Measurements from ENCODE around the gene TPRN.

Gene TPRN

GRCh38 chr9:137234758-137235423 lies 34.4 kb upstream of the TPRN start:
- Histone ChIP-seq H3K9ac (ENCODE audit: low read length in 2 of 2) (no peak overlapping the region), H3K27ac (ENCODE audit: low read length) (no peak overlapping the region), H3K4me1 (ENCODE audit: control insufficient read depth, insufficient read depth, low read length) (peaks cover 28% of the 10 kb centered on the region), H3K9me3 (ENCODE audit: control insufficient read depth in 2 of 2, low read length in 2 of 2) (no peaks in the 10 kb centered on the region), H3K4me3 (ENCODE audit: low read length in 2 of 2) (no peak overlapping the region), H3K36me3 (ENCODE audit: control insufficient read depth in 2 of 2, insufficient read depth in 2 of 2, low read length in 2 of 2) (no peaks in the 10 kb centered on the region), H3K27me3 (ENCODE audit: control insufficient read depth in 1 of 2, insufficient read depth in 2 of 2, low read length in 2 of 2) (peaks cover 31 to 36% of the 10 kb centered on the region in 2 donors)

GRCh38 chr9:137234055-137234697 lies 33.6 kb upstream of the TPRN start:
- peaks cover 36 to 44% of the 10 kb centered on the region in 2 donors for H3K27me3 ChIP-seq (ENCODE audit: control insufficient read depth in 1 of 2, insufficient read depth in 2 of 2, low read length in 2 of 2)
- H3K27ac ChIP-seq (ENCODE audit: low read length): no peak overlapping the region
- H3K4me3 ChIP-seq (ENCODE audit: low read length in 2 of 2): no peak overlapping the region
- H3K9me3 ChIP-seq (ENCODE audit: control insufficient read depth in 2 of 2, low read length in 2 of 2): no peaks in the 10 kb centered on the region
- no peaks in the 10 kb centered on the region for H3K36me3 ChIP-seq (ENCODE audit: control insufficient read depth in 2 of 2, insufficient read depth in 2 of 2, low read length in 2 of 2)
- H3K4me1 ChIP-seq (ENCODE audit: control insufficient read depth, insufficient read depth, low read length): peaks cover 28% of the 10 kb centered on the region
- H3K9ac ChIP-seq (ENCODE audit: low read length in 2 of 2): no peak overlapping the region

GRCh38 chr9:137233143-137233980 lies 32.8 kb upstream of the TPRN start:
- Histone ChIP-seq H3K4me3 (ENCODE audit: low read length in 2 of 2) (no peak overlapping the region), H3K4me1 (ENCODE audit: control insufficient read depth, insufficient read depth, low read length) (peaks cover 21% of the 10 kb centered on the region), H3K9ac (ENCODE audit: low read length in 2 of 2) (no peak overlapping the region), H3K36me3 (ENCODE audit: control insufficient read depth in 2 of 2, insufficient read depth in 2 of 2, low read length in 2 of 2) (no peaks in the 10 kb centered on the region), H3K27me3 (ENCODE audit: control insufficient read depth in 1 of 2, insufficient read depth in 2 of 2, low read length in 2 of 2) (peaks cover 43 to 52% of the 10 kb centered on the region in 2 donors), H3K9me3 (ENCODE audit: control insufficient read depth in 2 of 2, low read length in 2 of 2) (no peaks in the 10 kb centered on the region), H3K27ac (ENCODE audit: low read length) (no peak overlapping the region)

GRCh38 chr9:137232510-137232909 lies 32.0 kb upstream of the TPRN start:
- peaks cover 44 to 55% of the 10 kb centered on the region in 2 donors for H3K27me3 ChIP-seq (ENCODE audit: control insufficient read depth in 1 of 2, insufficient read depth in 2 of 2, low read length in 2 of 2)
- H3K27ac ChIP-seq (ENCODE audit: low read length): no peak overlapping the region
- no peak overlapping the region for H3K4me3 ChIP-seq (ENCODE audit: low read length in 2 of 2)
- H3K9me3 ChIP-seq (ENCODE audit: control insufficient read depth in 2 of 2, low read length in 2 of 2): no peaks in the 10 kb centered on the region
- H3K9ac ChIP-seq (ENCODE audit: low read length in 2 of 2): no peak overlapping the region
- H3K36me3 ChIP-seq (ENCODE audit: control insufficient read depth in 2 of 2, insufficient read depth in 2 of 2, low read length in 2 of 2): no peaks in the 10 kb centered on the region
- H3K4me1 ChIP-seq (ENCODE audit: control insufficient read depth, insufficient read depth, low read length): peaks cover 21% of the 10 kb centered on the region

- Histone ChIP-seq H3K27ac (ENCODE audit: low read length) (no peak overlapping the region), H3K9me3 (ENCODE audit: control insufficient read depth in 2 of 2, low read length in 2 of 2) (no peaks in the 10 kb centered on the region), H3K4me1 (ENCODE audit: control insufficient read depth, insufficient read depth, low read length) (peaks cover 19% of the 10 kb centered on the region), H3K36me3 (ENCODE audit: control insufficient read depth in 2 of 2, insufficient read depth in 2 of 2, low read length in 2 of 2) (no peaks in the 10 kb centered on the region), H3K4me3 (ENCODE audit: low read length in 2 of 2) (no peak overlapping the region), H3K27me3 (ENCODE audit: control insufficient read depth in 1 of 2, insufficient read depth in 2 of 2, low read length in 2 of 2) (peaks cover 48 to 57% of the 10 kb centered on the region in 2 donors), H3K9ac (ENCODE audit: low read length in 2 of 2) (no peak overlapping the region)
Observed at GRCh38 chr9:137232101-137232500, 31.6 kb upstream of the TPRN start.

- no peak overlapping the region for H3K4me3 ChIP-seq (ENCODE audit: low read length in 2 of 2)
- H3K36me3 ChIP-seq (ENCODE audit: control insufficient read depth in 2 of 2, insufficient read depth in 2 of 2, low read length in 2 of 2): no peaks in the 10 kb centered on the region
- peaks cover 50 to 57% of the 10 kb centered on the region in 2 donors for H3K27me3 ChIP-seq (ENCODE audit: control insufficient read depth in 1 of 2, insufficient read depth in 2 of 2, low read length in 2 of 2)
- H3K27ac ChIP-seq (ENCODE audit: low read length): no peak overlapping the region
- no peak overlapping the region for H3K9ac ChIP-seq (ENCODE audit: low read length in 2 of 2)
- no peaks in the 10 kb centered on the region for H3K9me3 ChIP-seq (ENCODE audit: control insufficient read depth in 2 of 2, low read length in 2 of 2)
- H3K4me1 ChIP-seq (ENCODE audit: control insufficient read depth, insufficient read depth, low read length): peaks cover 13% of the 10 kb centered on the region
Observed at GRCh38 chr9:137231372-137232039, 31.0 kb upstream of the TPRN start.

- Histone ChIP-seq H3K27me3 (ENCODE audit: control insufficient read depth in 1 of 2, insufficient read depth in 2 of 2, low read length in 2 of 2) (peaks cover 50 to 57% of the 10 kb centered on the region in 2 donors), H3K27ac (ENCODE audit: low read length) (no peak within 1 kb of the TSS), H3K9ac (ENCODE audit: low read length in 2 of 2) (no peak within 1 kb of the TSS), H3K4me3 (ENCODE audit: low read length in 2 of 2) (no peak within 1 kb of the TSS), H3K4me1 (ENCODE audit: control insufficient read depth, insufficient read depth, low read length) (peaks cover 7% of the 10 kb centered on the region), H3K36me3 (ENCODE audit: control insufficient read depth in 2 of 2, insufficient read depth in 2 of 2, low read length in 2 of 2) (no peaks in the 10 kb centered on the region), H3K9me3 (ENCODE audit: control insufficient read depth in 2 of 2, low read length in 2 of 2) (no peaks in the 10 kb centered on the region)
Observed at GRCh38 chr9:137230705-137231371, 30.3 kb upstream of the TPRN start, which contains the start of gene SLC34A3. Gene SLC34A3, plus strand, starts transcription at chr9:137230901. Its CDS starts 802 bp downstream, at chr9:137231703.

- Histone ChIP-seq H3K4me3 (ENCODE audit: low read length in 2 of 2) (no peak overlapping the region), H3K27me3 (ENCODE audit: control insufficient read depth in 1 of 2, insufficient read depth in 2 of 2, low read length in 2 of 2) (peaks cover 46 to 57% of the 10 kb centered on the region in 2 donors), H3K27ac (ENCODE audit: low read length) (no peak overlapping the region)
Observed at GRCh38 chr9:137229903-137230704, 29.6 kb upstream of the TPRN start.

GRCh38 chr9:137228968-137229896 lies 28.7 kb upstream of the TPRN start:
- Histone ChIP-seq H3K27me3 (ENCODE audit: control insufficient read depth in 1 of 2, insufficient read depth in 2 of 2, low read length in 2 of 2) (peaks cover 40 to 51% of the 10 kb centered on the region in 2 donors), H3K27ac (ENCODE audit: low read length) (no peak overlapping the region), H3K9me3 (ENCODE audit: control insufficient read depth in 2 of 2, low read length in 2 of 2) (no peaks in the 10 kb centered on the region), H3K36me3 (ENCODE audit: control insufficient read depth in 2 of 2, insufficient read depth in 2 of 2, low read length in 2 of 2) (no peaks in the 10 kb centered on the region), H3K4me1 (ENCODE audit: control insufficient read depth, insufficient read depth, low read length) (peaks cover 4% of the 10 kb centered on the region), H3K9ac (ENCODE audit: low read length in 2 of 2) (no peak overlapping the region), H3K4me3 (ENCODE audit: low read length in 2 of 2) (no peak overlapping the region)

More at GRCh38 chr9:137229903-137230704, 29.6 kb upstream of the TPRN start:
- Histone ChIP-seq H3K9me3 (ENCODE audit: control insufficient read depth in 2 of 2, low read length in 2 of 2) (no peaks in the 10 kb centered on the region), H3K36me3 (ENCODE audit: control insufficient read depth in 2 of 2, insufficient read depth in 2 of 2, low read length in 2 of 2) (no peaks in the 10 kb centered on the region), H3K4me1 (ENCODE audit: control insufficient read depth, insufficient read depth, low read length) (peaks cover 4% of the 10 kb centered on the region), H3K9ac (ENCODE audit: low read length in 2 of 2) (no peak overlapping the region)

Measured in stomach smooth muscle (tissue), 2 donors.